Right forelimb (tissue), 1 donor: ENCODE measurements around the gene ABCA3.

Experiments
- DNase-seq: peaks from one replicate; pipeline ENCODE4 v3.0.0-alpha.2; 2018

ABCA3 gene

GRCh38 chr16:2233872-2234812 lies 106.4 kb downstream of the ABCA3 start:
- DNase-seq: no peak

DNA sequence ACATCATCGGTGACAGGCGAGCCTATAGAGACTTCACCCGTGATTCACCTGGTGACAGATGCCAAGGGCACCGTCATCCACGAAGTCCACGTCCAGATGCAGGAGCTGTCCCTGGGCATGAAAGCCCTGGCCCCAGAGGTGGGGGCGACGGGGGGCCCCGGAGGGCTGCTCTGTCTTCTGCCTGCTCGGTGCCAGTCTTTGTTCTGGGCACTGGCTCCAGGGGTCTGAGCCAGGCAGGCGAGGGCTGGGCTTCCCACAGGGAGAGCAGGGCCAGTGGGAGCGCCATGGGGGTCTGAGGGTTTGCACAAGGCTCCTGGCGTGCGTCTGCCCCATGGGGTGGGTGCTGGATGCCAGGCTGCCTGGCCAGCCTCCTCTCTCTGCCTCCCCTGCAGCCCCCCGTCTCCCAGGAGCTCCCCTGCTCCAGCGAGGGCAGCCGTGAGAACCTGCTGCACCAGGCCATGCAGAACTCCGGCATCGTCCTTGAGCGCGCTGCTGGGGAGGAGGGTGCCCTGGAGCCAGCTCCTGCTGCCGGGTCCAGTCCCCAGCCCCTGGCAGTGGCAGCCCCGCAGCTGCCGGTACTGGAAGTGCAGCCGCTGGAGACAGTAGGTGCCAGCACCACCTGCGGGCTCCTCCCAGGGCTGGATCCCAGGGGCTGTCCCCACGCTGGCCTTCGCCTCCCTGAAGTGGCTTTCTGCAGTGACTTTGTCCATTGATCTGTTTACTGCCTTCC lies 107.3 kb downstream of the ABCA3 start:
- no peak for DNase-seq

- DNase-seq: no peak
Measured at GRCh38 chr16:2232094-2232990, 108.2 kb downstream of the ABCA3 start.

DNA sequence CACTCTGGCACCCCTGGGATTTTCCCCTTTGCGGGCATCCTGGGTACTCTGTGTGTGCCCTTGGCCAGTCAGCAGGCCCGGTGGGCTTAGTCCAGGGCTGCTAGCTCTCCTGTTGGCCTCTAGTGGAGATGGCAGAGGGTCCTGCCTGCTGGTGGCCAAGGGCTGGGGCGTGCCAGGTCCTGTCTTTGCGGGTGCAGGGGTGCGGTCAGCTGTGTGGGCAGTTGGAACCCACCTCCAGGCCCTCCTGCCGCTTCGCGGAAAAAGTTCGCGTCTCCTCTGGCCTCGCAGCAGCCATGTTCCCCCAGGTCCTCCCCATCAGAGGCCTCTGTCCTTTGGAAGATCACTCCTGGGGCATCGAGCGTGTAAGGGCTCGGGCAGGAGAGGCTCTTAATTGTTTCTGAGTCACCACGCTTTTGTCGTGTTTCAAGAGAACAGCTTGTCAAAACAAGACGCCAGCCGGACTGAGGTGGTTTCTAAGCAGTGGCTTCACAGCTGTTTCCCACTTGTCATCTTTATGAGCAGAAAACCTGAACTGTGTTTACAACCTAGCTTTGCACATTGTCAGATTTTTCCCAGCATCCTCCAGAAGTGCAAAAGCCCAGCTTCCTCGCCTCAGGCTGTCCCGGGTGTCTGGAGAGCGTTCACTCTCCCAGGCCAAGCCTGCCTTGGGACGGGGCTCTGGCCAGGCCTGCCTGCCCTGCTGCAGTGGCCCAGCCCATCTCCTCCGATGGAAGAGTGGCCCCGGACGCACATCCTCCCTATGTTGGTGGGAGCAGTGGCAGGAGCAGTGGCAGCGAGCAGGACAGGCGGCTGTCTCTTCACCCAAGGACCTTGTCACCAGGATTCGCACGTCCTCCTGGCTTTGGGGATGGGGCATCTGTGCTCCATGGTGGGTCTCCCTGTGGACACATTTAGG lies 109.3 kb downstream of the ABCA3 start:
- DNase-seq: no peak

GRCh38 chr16:2230376-2230775 lies 110.2 kb downstream of the ABCA3 start:
- no peak for DNase-seq

DNA sequence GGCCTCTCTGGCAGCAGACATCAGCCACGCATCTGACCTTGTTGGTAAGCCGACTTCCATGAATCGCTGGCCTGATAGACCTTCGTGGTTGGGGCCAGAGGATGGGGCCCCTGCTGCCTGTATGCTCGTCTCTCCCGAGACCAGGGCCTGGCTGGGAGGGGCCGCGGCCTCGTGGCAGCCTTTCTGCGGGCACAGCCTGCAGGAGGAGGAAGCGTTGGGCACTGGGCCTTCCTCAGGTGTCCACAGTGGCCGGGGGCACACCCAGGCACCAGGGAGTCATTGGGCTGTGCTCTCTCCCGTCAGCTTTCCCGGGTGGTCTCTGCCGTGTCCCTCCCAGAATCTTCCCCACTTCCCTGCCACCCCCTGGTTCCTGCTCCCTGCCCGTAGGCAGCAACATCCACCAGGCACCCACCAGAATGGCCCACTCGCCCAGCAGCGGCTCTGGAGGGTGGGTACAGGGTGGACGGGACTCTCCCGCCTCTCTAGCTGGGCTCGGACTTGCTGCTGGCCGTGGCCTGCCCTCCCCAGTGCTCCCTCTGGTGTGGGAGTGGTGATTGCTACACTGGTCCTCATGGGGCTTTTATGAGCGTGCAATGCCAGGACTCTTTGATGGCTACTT lies 110.8 kb downstream of the ABCA3 start:
- no peak for DNase-seq

GRCh38 chr16:2229091-2229490 lies 111.4 kb downstream of the ABCA3 start:
- no peak for DNase-seq

GRCh38 chr16:2228161-2228824 lies 112.2 kb downstream of the ABCA3 start:
- DNase-seq: no peak

DNA sequence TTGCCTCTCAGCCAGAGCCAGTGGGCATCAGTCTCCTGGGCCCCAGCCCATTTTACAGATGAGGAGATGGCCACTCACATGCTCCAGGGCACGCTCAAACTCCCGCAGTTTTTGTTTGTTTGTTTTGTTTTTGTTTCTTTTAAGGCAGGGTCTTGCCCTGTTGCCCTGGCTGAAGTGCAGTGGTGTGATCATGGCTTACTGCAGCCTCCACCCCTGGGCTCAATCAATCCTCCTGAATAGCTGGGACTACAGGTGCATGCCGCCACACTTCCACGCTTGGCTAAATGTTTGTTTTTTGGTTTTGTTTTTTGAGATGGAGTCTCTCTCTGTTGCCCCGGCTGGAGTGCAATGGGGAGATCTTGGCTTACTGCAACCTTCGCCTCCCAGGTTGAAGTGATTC lies 113.6 kb downstream of the ABCA3 start:
- DNase-seq: no peak

- DNase-seq: no peak
Measured at GRCh38 chr16:2226245-2226793, 114.2 kb downstream of the ABCA3 start.
